Activated CD4-positive, alpha-beta T cell treated with anti-CD3 and anti-CD28 coated beads for 36 hours (primary cell): ENCODE results near the gene RAB30. TPM values are rescaled to one million over a fixed set of nuclear protein-coding genes. Genes with fewer than 3 reads are reported as not detected.
"Not testable (repeated sequence)": the region's sequence is repeated elsewhere in the genome, so short reads cannot be mapped to it uniquely, and the experiment has no call there.

Experiments used
- ATAC-seq: fragments of 200-7000 bp; cut with Tn5 transposase; one replicate; pipeline ENCODE4 v1.10.0; 2021; ENCODE audit warnings: mild to moderate bottlenecking, moderate library complexity
- CTCF ChIA-PET: fragments of 350-600 bp; sonication (Branson Sonifier 250); formaldehyde crosslinking; loops from one replicate; lab custom pipeline; 2021; ENCODE audit warnings: antibody characterized with exemption; lab: Charles Lee
- POLR2A ChIA-PET: fragments of 350-600 bp; sonication (Branson Sonifier 250); formaldehyde crosslinking; loops from one replicate; lab custom pipeline; 2021; ENCODE audit warnings: antibody characterized with exemption, inconsistent platforms; lab: Charles Lee
- DNase-seq: peaks from one replicate; pipeline ENCODE4 v3.0.0-alpha.2; 2020
- H3K27ac Mint-ChIP-seq: one replicate; pipeline ENCODE4 v1.8.0; 2021; ENCODE audit warnings: mixed read lengths
- H3K27me3 Mint-ChIP-seq: one replicate; pipeline ENCODE4 v1.8.0; 2021; ENCODE audit warnings: mixed read lengths
- H3K36me3 Mint-ChIP-seq: one replicate; pipeline ENCODE4 v1.8.0; 2021; ENCODE audit warnings: low read depth, mixed read lengths
- H3K4me1 Mint-ChIP-seq: one replicate; pipeline ENCODE4 v1.8.0; 2021; ENCODE audit warnings: mixed read lengths
- H3K4me3 Mint-ChIP-seq: one replicate; pipeline ENCODE4 v1.8.0; 2021; ENCODE audit warnings: mild to moderate bottlenecking, moderate library complexity, mixed read lengths
- H3K9me3 Mint-ChIP-seq: one replicate; pipeline ENCODE4 v1.8.0; 2021; ENCODE audit warnings: low read depth, mixed read lengths
- intact Hi-C, 2 experiments: fragments of 100-400 bp; cut with DNase I in 1 of 2; cut with micrococcal nuclease in 1 of 2; formaldehyde crosslinking; loops; one replicate each; pipeline versions ENCODE4 v1.14.2 to v1.15.1; 2022 to 2024; cut with DNase I, micrococcal nuclease
- total RNA-seq, 2 experiments: library from RNA; stranded (reverse); gene quantifications; one replicate each; pipeline ENCODE4 v1.2.3, GENCODE V29; 2021

Gene RAB30
- total RNA-seq, 2 experiments from 2014 or later, result 11.4 to 13.2 TPM

DNA sequence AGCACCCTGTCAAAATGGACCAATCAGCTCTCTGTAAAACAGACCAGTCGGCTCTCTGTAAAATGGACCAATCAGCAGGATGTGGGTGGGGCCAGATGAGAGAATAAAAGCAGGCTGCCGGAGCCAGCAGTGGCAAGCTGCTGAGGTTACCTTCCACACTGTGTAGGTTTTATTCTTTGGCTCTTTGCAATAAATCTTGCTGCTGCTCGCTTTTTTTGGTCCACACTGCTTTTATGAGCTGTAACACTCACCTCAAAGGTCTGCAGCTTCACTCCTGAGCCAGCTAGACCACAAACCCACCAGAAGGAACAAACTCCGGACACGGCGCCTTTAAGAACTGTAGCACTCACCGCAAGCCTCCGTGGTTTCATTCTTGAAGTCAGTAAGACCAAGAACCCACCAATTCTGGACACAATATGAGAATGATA lies 100.2 kb downstream of the RAB30 start:
- ChIA-PET CTCF (interaction anchor here (0.6 to 1.2 kb wide), 9 partner anchors 10 to 1436 kb away, joined by 3 to 4 read pairs (median 3); partner anchors contain the start of gene RAB30), POLR2A (interaction anchor here (0.7 to 0.9 kb wide), 3 partner anchors 11 to 719 kb away, joined by 3 to 5 read pairs (median 3); partner anchors contain the start of gene PCF11)
- Mint-ChIP-seq H3K27ac (peak overlapping the region; percentile 62), H3K4me3 (peak overlapping the region; percentile 68), H3K4me1 (peaks cover 36% of the 10 kb centered on the region)
- intact Hi-C loops, result loop anchor here in 1 of 2 experiments (1.0 to 2.0 kb wide), 2 partner anchors 9 to 185 kb away; partner anchors contain the start of gene PCF11
- peak; percentile 62 for DNase-seq
- not testable (repeated sequence) for H3K9me3 Mint-ChIP-seq, H3K27me3 Mint-ChIP-seq, H3K36me3 Mint-ChIP-seq
- peak; percentile 63 for ATAC-seq

DNA sequence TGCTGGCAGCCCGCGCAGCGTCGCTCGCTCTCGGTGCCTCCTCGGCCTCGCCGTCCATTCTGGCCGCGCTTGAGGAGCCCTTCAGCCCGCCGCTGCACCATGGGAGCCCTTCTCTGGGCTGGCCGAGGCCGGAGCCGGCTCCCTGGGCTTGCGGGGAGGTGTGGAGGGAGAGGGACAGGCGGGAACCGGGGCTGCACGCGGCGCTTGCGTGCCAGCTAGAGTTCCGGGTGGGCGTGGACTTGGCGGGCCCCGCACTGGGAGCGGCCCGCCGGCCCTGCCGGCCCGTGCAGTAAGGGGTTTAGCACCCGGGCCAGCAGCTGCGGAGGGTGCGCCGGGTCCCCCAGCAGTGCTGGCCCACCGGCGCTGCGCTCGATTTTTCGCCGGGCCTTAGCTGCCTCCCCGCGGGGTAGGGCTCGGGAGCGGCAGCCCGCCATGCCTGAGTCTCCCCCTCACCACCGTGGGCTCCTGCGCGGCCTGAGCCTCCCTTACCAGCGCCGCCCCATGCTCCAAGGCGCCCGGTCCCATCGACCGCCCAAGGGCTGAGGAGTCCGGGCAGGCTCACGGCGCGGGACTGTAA lies 101.1 kb downstream of the RAB30 start:
- H3K27ac Mint-ChIP-seq, H3K36me3 Mint-ChIP-seq, H3K27me3 Mint-ChIP-seq, ATAC-seq, H3K9me3 Mint-ChIP-seq: not testable (repeated sequence)
- ChIA-PET CTCF (interaction anchor here (0.8 to 1.4 kb wide), 4 partner anchors 10 to 160 kb away, joined by 3 to 4 read pairs (median 4); no protein-coding TSS in a partner anchor), POLR2A (interaction anchor here (0.9 kb wide), 1 partner anchor 186 kb away, joined by 5 read pairs; the partner anchor contains the start of gene PCF11)
- H3K4me1 Mint-ChIP-seq, result peaks cover 40% of the 10 kb centered on the region
- peak; percentile 23 for DNase-seq
- intact Hi-C loops, result loop anchor here in 1 of 2 experiments (1.0 to 2.0 kb wide), 2 partner anchors 10 to 186 kb away; partner anchors contain the start of gene PCF11
- H3K4me3 Mint-ChIP-seq, result peak overlapping the region; percentile 68

DNA sequence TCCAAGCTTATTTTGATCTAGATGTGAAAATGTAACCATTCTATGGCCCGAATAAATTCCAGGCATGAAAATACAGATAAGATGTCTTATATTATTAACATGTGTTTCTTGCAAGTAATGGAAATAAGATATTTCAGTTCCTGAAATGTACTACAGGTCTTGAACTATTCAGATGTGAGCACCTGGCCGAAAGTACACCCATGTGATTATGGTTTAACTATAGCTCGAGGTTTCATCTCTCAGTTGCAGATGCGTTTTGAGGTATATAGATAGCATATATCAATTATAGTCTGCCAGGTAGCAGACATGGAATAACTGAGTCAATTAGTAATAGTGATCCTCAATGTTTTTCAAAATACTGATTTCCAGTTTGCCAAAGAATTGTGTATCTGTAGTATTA lies 101.9 kb downstream of the RAB30 start:
- ATAC-seq (peak; percentile 61), DNase-seq (no peak)
- H3K4me3 Mint-ChIP-seq, result no peak overlapping the region
- H3K27ac Mint-ChIP-seq, result no peak overlapping the region
- intact Hi-C loops, result loop anchor here in 1 of 2 experiments (2.0 kb wide), 1 partner anchor 187 kb away; the partner anchor contains the start of gene PCF11
- H3K9me3 Mint-ChIP-seq, result peaks cover 5% of the 10 kb centered on the region
- H3K27me3 Mint-ChIP-seq, result no peaks in the 10 kb centered on the region
- CTCF ChIA-PET, result interaction anchor here (0.7 to 1.4 kb wide), 6 partner anchors 9 to 102 kb away, joined by 3 to 4 read pairs (median 3); partner anchors contain the start of gene DDIAS
- H3K36me3 Mint-ChIP-seq, result no peaks in the 10 kb centered on the region
- peaks cover 47% of the 10 kb centered on the region for H3K4me1 Mint-ChIP-seq
- POLR2A ChIA-PET, result no interaction called here

DNA sequence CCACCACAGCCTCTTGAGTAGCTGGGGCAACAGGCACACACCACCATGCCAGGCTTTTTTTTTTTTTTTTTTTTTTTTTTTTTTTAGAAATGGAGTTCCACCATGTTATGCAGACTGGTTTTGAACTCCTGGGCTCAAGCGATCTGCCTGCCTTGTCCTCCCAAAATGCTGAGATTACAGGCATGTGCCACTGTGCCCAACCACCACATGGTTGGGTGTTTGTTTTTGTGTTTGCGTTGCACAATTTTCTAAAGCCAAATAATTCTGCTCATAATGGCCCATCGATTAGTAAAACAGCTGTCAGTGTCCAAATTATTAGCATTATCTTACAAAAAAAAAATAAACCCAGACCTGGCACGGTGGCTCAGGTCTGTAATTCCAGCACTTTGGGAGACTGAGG lies 104.3 kb downstream of the RAB30 start:
- ATAC-seq (no peak), DNase-seq (no peak)
- peaks cover 5% of the 10 kb centered on the region for H3K9me3 Mint-ChIP-seq
- CTCF ChIA-PET, result interaction anchor here (0.7 kb wide), 1 partner anchor 100 kb away, joined by 6 read pairs; no protein-coding TSS in a partner anchor
- intact Hi-C loops, result no loop called here
- no peak overlapping the region for H3K4me3 Mint-ChIP-seq
- H3K4me1 Mint-ChIP-seq, result peaks cover 59% of the 10 kb centered on the region
- POLR2A ChIA-PET, result no interaction called here
- no peaks in the 10 kb centered on the region for H3K27me3 Mint-ChIP-seq
- no peaks in the 10 kb centered on the region for H3K36me3 Mint-ChIP-seq
- H3K27ac Mint-ChIP-seq, result no peak overlapping the region

DNA sequence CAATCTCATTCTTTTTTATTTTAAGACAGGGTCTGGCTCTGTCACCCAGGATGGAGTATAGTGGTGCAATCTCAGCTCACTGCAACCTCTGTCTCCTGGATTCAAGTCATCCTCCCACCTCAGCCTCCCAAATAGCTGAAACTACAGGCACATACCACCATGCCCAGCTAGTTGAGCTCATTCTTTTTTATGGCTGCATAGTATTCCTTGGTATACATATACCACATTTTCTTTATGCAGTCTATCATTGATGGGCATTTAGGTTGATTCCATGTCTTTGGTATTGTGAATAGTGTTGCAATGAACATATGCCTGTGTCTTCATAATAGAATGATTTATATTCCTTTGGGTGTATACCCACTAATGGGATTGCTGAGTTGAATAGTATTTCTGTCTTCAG lies 109.7 kb downstream of the RAB30 start:
- intact Hi-C loops, result loop anchor here in 1 of 2 experiments (5.0 kb wide), 2 partner anchors 35 to 40 kb away; no protein-coding TSS in a partner anchor
- POLR2A ChIA-PET, result not testable (repeated sequence)

DNA sequence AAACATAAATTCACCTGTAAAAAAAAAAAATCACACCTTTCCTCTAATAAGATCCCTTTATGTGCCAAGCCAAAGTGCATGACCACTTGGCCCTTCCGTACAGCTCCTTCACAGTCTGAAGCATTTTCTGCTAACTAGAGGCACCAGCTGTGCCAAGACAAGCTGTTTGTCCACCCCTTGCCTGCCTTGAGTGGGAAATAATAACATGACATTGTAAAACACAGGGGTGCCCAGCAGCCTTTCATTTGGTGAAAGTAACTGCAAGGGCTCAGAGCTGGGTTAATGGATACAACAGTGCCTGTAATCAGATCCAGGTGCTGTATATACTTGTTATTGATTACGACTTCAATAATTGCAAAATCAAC lies 110.9 kb downstream of the RAB30 start:
- POLR2A ChIA-PET, result interaction anchor here (0.7 to 1.0 kb wide), 2 partner anchors 11 to 196 kb away, joined by 3 to 4 read pairs; partner anchors contain the start of gene PCF11
- peaks cover 74% of the 10 kb centered on the region for H3K4me1 Mint-ChIP-seq

More for the DNA sequence above, 109.7 kb downstream of the RAB30 start:
- CTCF ChIA-PET, result interaction anchor here (0.6 to 1.3 kb wide), 2 partner anchors 33 to 244 kb away, joined by 3 read pairs; no protein-coding TSS in a partner anchor
- not testable (repeated sequence) for H3K27me3 Mint-ChIP-seq, H3K36me3 Mint-ChIP-seq, H3K27ac Mint-ChIP-seq, H3K4me3 Mint-ChIP-seq, ATAC-seq, H3K9me3 Mint-ChIP-seq, DNase-seq
- H3K4me1 Mint-ChIP-seq, result peaks cover 68% of the 10 kb centered on the region

DNA sequence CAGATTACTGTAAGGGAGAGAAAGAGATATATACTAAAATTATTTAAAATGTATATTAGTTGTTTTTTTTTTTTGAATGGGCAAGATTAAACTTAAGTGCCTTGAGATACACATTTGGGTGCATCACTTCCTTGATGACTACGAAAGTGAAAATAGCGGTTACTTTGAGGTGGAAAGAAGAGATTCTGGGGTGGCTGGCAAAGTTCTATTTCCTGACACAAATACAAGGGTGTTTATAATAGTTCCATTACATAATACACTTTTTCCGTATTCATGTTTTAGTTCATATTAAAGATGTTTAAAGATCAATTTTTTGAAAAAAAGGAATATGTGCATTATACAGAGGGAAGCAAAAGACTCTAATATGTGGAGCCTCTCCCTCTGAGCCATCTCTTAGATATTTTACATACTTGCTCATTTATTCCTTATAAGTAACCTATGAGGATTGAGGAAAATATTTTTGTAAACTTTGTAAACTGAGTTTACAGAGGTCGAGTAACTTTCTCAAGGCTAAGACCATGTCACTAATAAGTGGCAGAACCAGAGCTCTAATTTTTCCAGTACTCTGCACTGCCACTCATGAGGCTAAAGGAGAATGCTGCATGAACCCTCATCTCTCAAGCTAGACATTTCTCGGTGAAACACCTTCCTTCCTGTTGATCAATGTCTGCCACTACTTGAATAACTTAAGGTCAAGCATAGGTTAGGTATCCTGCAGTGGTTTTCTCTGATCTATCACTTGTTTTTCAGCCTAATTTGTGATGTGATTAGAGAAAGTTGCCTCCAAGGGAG lies 111.5 kb downstream of the RAB30 start:
- peak overlapping the region; percentile 12 for H3K4me3 Mint-ChIP-seq
- intact Hi-C loops, result loop anchor here (1.0 to 5.0 kb wide), 6 partner anchors 18 to 200 kb away; partner anchors contain the start of genes DDIAS (in 1 of the 2) and PRCP (in 1 of the 2)
- peak; percentile 92 for ATAC-seq
- H3K36me3 Mint-ChIP-seq, result peaks cover 17% of the 10 kb centered on the region
- H3K27me3 Mint-ChIP-seq, result no peaks in the 10 kb centered on the region
- ChIA-PET CTCF (interaction anchor here (0.6 to 1.1 kb wide), 6 partner anchors 9 to 333 kb away, joined by 3 to 4 read pairs (median 3); partner anchors contain the start of gene PRCP), POLR2A (interaction anchor here (0.7 to 1.4 kb wide), 3 partner anchors 11 to 197 kb away, joined by 3 to 4 read pairs (median 3); partner anchors contain the start of genes DDIAS and PCF11)
- peak; percentile 43 for DNase-seq
- peaks cover 74% of the 10 kb centered on the region for H3K4me1 Mint-ChIP-seq
- peaks cover 13% of the 10 kb centered on the region for H3K9me3 Mint-ChIP-seq
- H3K27ac Mint-ChIP-seq, result peak overlapping the region; percentile 70

More for the DNA sequence above, 110.9 kb downstream of the RAB30 start:
- intact Hi-C loops, result loop anchor here (1.0 to 5.0 kb wide), 6 partner anchors 18 to 200 kb away; partner anchors contain the start of genes DDIAS (in 1 of the 2) and PRCP (in 1 of the 2)
- Mint-ChIP-seq H3K27ac (peak overlapping the region; percentile 70), H3K36me3 (peaks cover 15% of the 10 kb centered on the region), H3K9me3 (peaks cover 10% of the 10 kb centered on the region), H3K4me3 (peak overlapping the region; percentile 12), H3K27me3 (no peaks in the 10 kb centered on the region)
- CTCF ChIA-PET, result interaction anchor here (0.6 to 1.1 kb wide), 7 partner anchors 9 to 234 kb away, joined by 3 to 4 read pairs (median 3); partner anchors contain the start of gene PRCP
- ATAC-seq (no peak), DNase-seq (no peak)

DNA sequence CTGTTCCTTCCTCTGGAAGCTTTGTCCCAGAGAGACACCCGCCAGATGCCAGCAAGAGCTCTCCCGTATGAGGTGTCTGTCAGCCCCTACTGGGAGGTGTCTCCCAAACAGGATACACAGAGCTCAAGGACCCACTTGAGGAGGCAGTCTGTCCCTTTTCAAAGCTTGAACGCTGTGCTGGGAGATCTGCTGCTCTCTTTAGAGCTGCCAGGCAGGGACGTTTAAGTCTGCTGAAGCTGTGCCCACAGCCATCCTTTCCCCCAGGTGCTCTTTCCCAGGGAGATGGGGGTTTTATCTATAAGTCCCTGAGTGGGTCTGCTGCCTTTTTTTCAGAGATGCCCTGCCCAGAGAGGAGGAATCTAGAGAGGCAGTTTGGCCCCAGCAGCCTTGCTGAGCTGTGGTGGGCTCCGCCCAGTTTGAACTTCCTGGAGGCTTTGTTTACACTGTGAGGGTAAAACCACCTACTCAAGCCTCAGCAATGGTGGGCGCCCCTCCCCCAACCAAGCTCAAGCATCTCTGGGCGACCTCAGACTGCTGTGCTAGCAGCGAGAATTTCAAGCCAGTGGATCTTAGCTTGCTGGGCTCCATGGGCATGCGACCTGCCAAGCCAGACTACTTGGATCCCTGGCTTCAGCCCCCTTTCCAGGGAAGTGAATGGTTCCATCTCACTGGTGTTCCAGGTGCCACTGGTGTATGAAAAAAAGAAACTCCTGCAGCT lies 115.8 kb downstream of the RAB30 start:
- POLR2A ChIA-PET, result interaction anchor here (0.6 kb wide), 1 partner anchor 136 kb away, joined by 3 read pairs; no protein-coding TSS in a partner anchor
- peak; percentile 63 for DNase-seq
- peak overlapping the region; percentile 32 for H3K27ac Mint-ChIP-seq
- ATAC-seq, intact Hi-C loops, H3K4me3 Mint-ChIP-seq, H3K27me3 Mint-ChIP-seq: not testable (repeated sequence)
- CTCF ChIA-PET, result interaction anchor here (0.6 to 1.1 kb wide), 5 partner anchors 13 to 294 kb away, joined by 3 to 4 read pairs (median 3); no protein-coding TSS in a partner anchor
- H3K9me3 Mint-ChIP-seq, result peaks cover 40% of the 10 kb centered on the region
- H3K4me1 Mint-ChIP-seq, result peaks cover 53% of the 10 kb centered on the region
- peaks cover 39% of the 10 kb centered on the region for H3K36me3 Mint-ChIP-seq

DNA sequence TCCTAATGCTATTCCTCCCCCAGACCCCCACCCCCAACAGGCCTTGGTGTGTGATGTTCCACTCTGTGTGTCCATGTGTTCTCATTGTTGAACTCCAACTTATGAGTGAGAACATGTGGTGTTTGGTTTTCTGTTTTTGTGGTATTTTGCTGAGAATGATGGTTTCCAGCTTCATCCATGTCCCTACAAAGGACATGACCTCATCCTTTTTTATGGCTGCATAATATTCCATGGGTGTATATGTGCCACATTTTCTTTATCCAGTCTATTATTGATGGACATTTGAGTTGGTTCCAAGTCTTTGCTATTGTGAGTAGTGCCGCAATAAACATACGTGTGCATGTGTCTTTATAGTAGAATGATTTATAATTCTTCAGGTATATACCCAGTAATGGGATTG lies 121.2 kb downstream of the RAB30 start:
- H3K4me1 Mint-ChIP-seq, ATAC-seq, H3K27me3 Mint-ChIP-seq, H3K27ac Mint-ChIP-seq, POLR2A ChIA-PET, DNase-seq, intact Hi-C loops, CTCF ChIA-PET, H3K4me3 Mint-ChIP-seq: not testable (repeated sequence)
- Mint-ChIP-seq H3K36me3 (peaks cover 27% of the 10 kb centered on the region), H3K9me3 (peaks cover 30% of the 10 kb centered on the region)

DNA sequence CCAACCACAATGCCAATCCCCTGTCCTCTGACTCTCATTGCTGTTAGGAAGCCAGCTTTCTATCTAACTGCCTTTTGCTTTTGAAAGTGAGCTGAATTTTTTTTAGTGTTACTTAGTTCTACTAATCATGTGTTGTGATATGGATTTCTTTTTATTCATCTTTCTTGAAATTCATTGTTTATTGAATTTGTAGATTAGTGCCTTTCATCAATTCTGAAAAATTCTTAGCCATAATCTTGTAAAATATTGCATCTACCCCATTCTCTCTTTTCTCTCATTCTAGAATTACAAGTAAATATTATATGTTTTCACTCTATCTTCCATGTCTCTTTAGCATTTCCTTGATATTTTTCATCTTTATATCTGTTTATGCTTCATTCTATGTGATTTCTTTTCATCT lies 122.3 kb downstream of the RAB30 start:
- intact Hi-C loops, result no loop called here
- ATAC-seq, result no peak
- H3K36me3 Mint-ChIP-seq, result peaks cover 20% of the 10 kb centered on the region
- H3K27me3 Mint-ChIP-seq, result no peaks in the 10 kb centered on the region
- no peak overlapping the region for H3K27ac Mint-ChIP-seq
- peaks cover 20% of the 10 kb centered on the region for H3K9me3 Mint-ChIP-seq
- peaks cover 3% of the 10 kb centered on the region for H3K4me1 Mint-ChIP-seq
- POLR2A ChIA-PET, result no interaction called here
- CTCF ChIA-PET, result no interaction called here
- no peak for DNase-seq
- H3K4me3 Mint-ChIP-seq, result no peak overlapping the region
